NCI-H510A (cell line): ENCODE measurements around the gene ARFIP1.

Source experiments
- DNase-seq: peaks from one replicate; lab custom pipeline; 2025; lab: John Stamatoyannopoulos, UW

The ARFIP1 gene

GRCh38 chr4:152961014-152961772, 181.4 kb downstream of the ARFIP1 start:
- no peak for DNase-seq

GRCh38 chr4:152961773-152962115, 182.0 kb downstream of the ARFIP1 start:
- no peak for DNase-seq
